Measurements from ENCODE around the gene CCT3. TPM values are rescaled to one million over a fixed set of nuclear protein-coding genes. Genes with fewer than 3 reads are reported as not detected.

CCT3 gene
- total RNA-seq, 1 experiment from 2014 or later, result 340 TPM

- peaks cover 24% of the 10 kb centered on the region for H3K4me1 Mint-ChIP-seq (ENCODE audit: low read depth, unreplicated experiment)
- intact Hi-C loops (cut with micrococcal nuclease; ENCODE audit: unreplicated experiment), result no loop called here
- no peaks in the 10 kb centered on the region for H3K27me3 Mint-ChIP-seq (ENCODE audit: insufficient read depth, unreplicated experiment)
- ChIA-PET CTCF (no interaction called here), POLR2A (interaction anchor here (0.5 kb wide), 1 partner anchor 114 kb away, joined by 3 read pairs; no protein-coding TSS in a partner anchor)
- Histone ChIP-seq H3K4me1 (peaks cover 21% of the 10 kb centered on the region), H3K27me3 (replicated peaks; ENCODE audit: control insufficient read depth, insufficient read depth, low read length) (no peaks in the 10 kb centered on the region), H3K36me3 (ENCODE audit: control insufficient read depth, insufficient read depth, low read length) (peaks cover 9% of the 10 kb centered on the region), H3K9me3 (no peaks in the 10 kb centered on the region), H3K4me3 (ENCODE audit: low read depth, low read length) (no peak overlapping the region)
- peaks cover 59% of the 10 kb centered on the region for H3K36me3 Mint-ChIP-seq (ENCODE audit: insufficient read depth, unreplicated experiment)
- no peak for DNase-seq
- no TSS peak for BruUV-seq (replicated peaks)
- H3K9me3 Mint-ChIP-seq (ENCODE audit: unreplicated experiment), result no peaks in the 10 kb centered on the region
- H3K27ac Mint-ChIP-seq (ENCODE audit: unreplicated experiment), result no peak overlapping the region
- no peak for TF ChIP-seq CTCF (IDR thresholded peaks at IDR 0.05; ENCODE audit: insufficient read depth in 1 of 2, low read depth in 1 of 2, low read length in 1 of 2, severe bottlenecking in 1 of 2, unreplicated experiment in 1 of 2)
- no peak overlapping the region for H3K4me3 Mint-ChIP-seq (ENCODE audit: unreplicated experiment)
Observed at GRCh38 chr1:156279837-156280236, 58.3 kb downstream of the CCT3 start.

GRCh38 chr1:156276966-156277381 lies 61.1 kb downstream of the CCT3 start:
- TF ChIP-seq CTCF (IDR thresholded peaks at IDR 0.05; ENCODE audit: insufficient read depth in 1 of 2, low read depth in 1 of 2, low read length in 1 of 2, severe bottlenecking in 1 of 2, unreplicated experiment in 1 of 2), result no peak
- CTCF ChIA-PET, result no interaction called here
- Histone ChIP-seq H3K27me3 (replicated peaks; ENCODE audit: control insufficient read depth, insufficient read depth, low read length) (no peaks in the 10 kb centered on the region), H3K9me3 (no peaks in the 10 kb centered on the region), H3K36me3 (ENCODE audit: control insufficient read depth, insufficient read depth, low read length) (peaks cover 15% of the 10 kb centered on the region), H3K4me3 (ENCODE audit: low read depth, low read length) (no peak overlapping the region), H3K4me1 (peaks cover 10% of the 10 kb centered on the region)
- no TSS peak for BruUV-seq (replicated peaks)
- intact Hi-C loops (cut with micrococcal nuclease; ENCODE audit: unreplicated experiment), result no loop called here
- no peaks in the 10 kb centered on the region for H3K9me3 Mint-ChIP-seq (ENCODE audit: unreplicated experiment)
- no peaks in the 10 kb centered on the region for H3K27me3 Mint-ChIP-seq (ENCODE audit: insufficient read depth, unreplicated experiment)
- peaks cover 70% of the 10 kb centered on the region for H3K36me3 Mint-ChIP-seq (ENCODE audit: insufficient read depth, unreplicated experiment)
- H3K27ac Mint-ChIP-seq (ENCODE audit: unreplicated experiment), result no peak overlapping the region
- peak; percentile 59 to 60 for DNase-seq
- H3K4me1 Mint-ChIP-seq (ENCODE audit: low read depth, unreplicated experiment), result peaks cover 12% of the 10 kb centered on the region
- H3K4me3 Mint-ChIP-seq (ENCODE audit: unreplicated experiment), result no peak overlapping the region
- POLR2A ChIA-PET, result no interaction called here

GRCh38 chr1:156276532-156276931 lies 61.6 kb downstream of the CCT3 start:
- POLR2A ChIA-PET, result no interaction called here
- H3K36me3 ChIP-seq (ENCODE audit: control insufficient read depth, insufficient read depth, low read length), result peaks cover 15% of the 10 kb centered on the region
- intact Hi-C loops (cut with micrococcal nuclease; ENCODE audit: unreplicated experiment), result no loop called here

More at GRCh38 chr1:156276532-156276931, 61.6 kb downstream of the CCT3 start:
- H3K4me1 Mint-ChIP-seq (ENCODE audit: low read depth, unreplicated experiment), result peaks cover 12% of the 10 kb centered on the region
- Histone ChIP-seq H3K4me3 (ENCODE audit: low read depth, low read length) (no peak overlapping the region), H3K4me1 (peaks cover 9% of the 10 kb centered on the region), H3K27me3 (replicated peaks; ENCODE audit: control insufficient read depth, insufficient read depth, low read length) (no peaks in the 10 kb centered on the region), H3K9me3 (no peaks in the 10 kb centered on the region)
- no peak overlapping the region for H3K27ac Mint-ChIP-seq (ENCODE audit: unreplicated experiment)
- no peaks in the 10 kb centered on the region for H3K9me3 Mint-ChIP-seq (ENCODE audit: unreplicated experiment)
- no peaks in the 10 kb centered on the region for H3K27me3 Mint-ChIP-seq (ENCODE audit: insufficient read depth, unreplicated experiment)
- BruUV-seq (replicated peaks), result no TSS peak
- no peak for DNase-seq
- no peak overlapping the region for H3K4me3 Mint-ChIP-seq (ENCODE audit: unreplicated experiment)
- TF ChIP-seq CTCF (IDR thresholded peaks at IDR 0.05; ENCODE audit: insufficient read depth in 1 of 2, low read depth in 1 of 2, low read length in 1 of 2, severe bottlenecking in 1 of 2, unreplicated experiment in 1 of 2), result no peak
- H3K36me3 Mint-ChIP-seq (ENCODE audit: insufficient read depth, unreplicated experiment), result peaks cover 74% of the 10 kb centered on the region
- CTCF ChIA-PET, result no interaction called here

Measured in Caco-2 (cell line).